GM21528 (cell line): Measurements from ENCODE around the gene SPEM3.
"Not testable (repeated sequence)": the region's sequence is repeated elsewhere in the genome, so short reads cannot be mapped to it uniquely, and the experiment has no call there.

ENCODE experiments used
- ATAC-seq: cut with Tn5 transposase; IDR thresholded peaks from one replicate; pipeline ENCODE4 v1.9.1; 2021; ENCODE audit warnings: mild to moderate bottlenecking, moderate library complexity; ENCODE audit not compliant: unreplicated experiment, low FRiP score

SPEM3 gene

GRCh38 chr17:7468290-7468689 is 39.6 kb downstream of the SPEM3 start:
- ATAC-seq = no peak

- ATAC-seq = no peak
These were observed 40.2 kb downstream of the SPEM3 start for GRCh38 chr17:7468804-7469389.

DNA sequence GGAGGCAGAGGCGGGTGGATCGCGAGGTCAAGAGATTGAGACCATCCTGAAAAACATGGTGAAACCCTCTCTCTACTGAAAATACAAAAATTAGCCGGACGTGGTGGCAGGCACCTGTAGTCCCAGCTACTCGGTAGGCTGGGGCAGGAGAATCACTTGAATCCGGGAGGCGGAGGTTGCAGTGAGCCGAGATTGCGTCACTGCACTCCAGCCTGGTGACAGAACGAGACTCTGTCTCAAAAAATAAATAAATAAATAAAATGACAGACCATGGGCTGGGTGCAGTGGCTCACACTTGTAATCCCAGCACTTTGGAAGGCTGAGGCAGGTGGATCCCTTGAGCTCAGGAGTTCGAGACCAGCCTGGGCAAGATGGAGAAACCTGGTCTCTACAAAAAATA is 41.2 kb downstream of the SPEM3 start:
- not testable (repeated sequence) for ATAC-seq

GRCh38 chr17:7470457-7470973 is 41.9 kb downstream of the SPEM3 start:
- ATAC-seq = not testable (repeated sequence)

GRCh38 chr17:7471729-7472128 is 43.1 kb downstream of the SPEM3 start:
- no peak for ATAC-seq

- not testable (repeated sequence) for ATAC-seq
These were observed 46.1 kb downstream of the SPEM3 start for GRCh38 chr17:7474767-7475166.

- no peak for ATAC-seq
These were observed 47.2 kb downstream of the SPEM3 start for GRCh38 chr17:7475764-7476422.

DNA sequence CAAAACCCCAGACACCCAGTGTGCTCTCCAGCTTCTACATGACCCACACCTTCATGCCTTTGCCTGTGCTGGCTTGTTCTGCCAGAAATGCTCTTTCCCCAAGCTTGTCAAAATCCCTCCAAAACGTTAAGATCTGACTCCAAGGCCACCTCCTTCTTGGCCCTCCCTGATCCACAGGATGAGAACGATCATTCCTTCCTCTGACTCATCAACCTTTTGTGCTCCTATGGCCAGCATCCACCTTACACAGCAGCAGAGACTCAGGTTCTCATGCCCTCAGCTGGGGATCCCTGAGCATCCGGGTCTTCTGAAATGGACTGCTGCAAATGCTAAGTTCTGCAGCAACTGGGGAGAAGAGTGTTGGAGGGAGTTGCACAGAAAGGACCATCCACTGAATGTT is 47.8 kb downstream of the SPEM3 start:
- ATAC-seq = no peak

DNA sequence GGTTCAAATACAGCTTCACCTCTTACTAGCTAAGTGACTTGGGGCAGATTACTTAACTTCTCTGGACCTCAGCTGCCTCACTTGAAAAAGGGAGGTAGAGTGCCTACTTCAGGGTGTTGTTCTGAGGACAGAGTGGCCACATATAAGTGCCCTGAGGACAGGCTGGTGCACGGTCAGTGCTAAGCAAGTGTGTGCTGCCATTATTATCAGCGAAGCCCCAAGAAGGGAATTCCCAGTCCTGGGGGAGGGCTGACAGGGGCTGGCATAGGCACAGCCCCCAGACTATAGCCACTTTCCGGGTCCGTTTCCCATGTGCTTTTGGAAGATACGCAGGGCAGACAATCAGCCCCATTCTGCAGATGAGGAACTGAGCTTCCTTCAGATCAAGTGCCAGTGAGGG is 48.3 kb downstream of the SPEM3 start:
- ATAC-seq = no peak

- no peak for ATAC-seq
These were observed 49.0 kb downstream of the SPEM3 start for GRCh38 chr17:7477392-7478275.

- no peak for ATAC-seq
These were observed 49.9 kb downstream of the SPEM3 start for GRCh38 chr17:7478276-7479212.

GRCh38 chr17:7479213-7480088 is 50.8 kb downstream of the SPEM3 start, which contains the start of gene ZBTB4:
Gene ZBTB4 (minus strand): TSS chr17:7479631. CDS start chr17:7466801, 12,830 bp downstream.
- ATAC-seq = no peak

DNA sequence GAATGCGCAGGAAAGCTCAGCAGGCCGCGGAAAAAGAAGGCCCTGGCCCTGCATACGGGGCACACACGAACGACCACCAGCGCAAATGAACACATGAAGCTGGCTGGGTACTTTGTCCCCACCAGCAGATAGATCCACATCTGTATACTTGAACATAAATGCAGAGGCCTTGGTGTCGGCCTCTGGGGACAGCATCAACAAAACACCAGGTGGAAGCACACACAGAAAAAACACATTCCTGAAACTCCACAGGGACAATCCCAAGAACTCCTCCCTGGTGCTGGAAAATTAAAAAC is 51.4 kb downstream of the SPEM3 start:
- no peak for ATAC-seq

GRCh38 chr17:7481275-7481674 is 52.6 kb downstream of the SPEM3 start, which contains the start of gene SLC35G6:
Gene SLC35G6 (plus strand): TSS chr17:7481446. CDS start chr17:7481517, 71 bp downstream.
- ATAC-seq = not testable (repeated sequence)

- not testable (repeated sequence) for ATAC-seq
These were observed 53.4 kb downstream of the SPEM3 start for GRCh38 chr17:7481842-7482741.
